Measurements from ENCODE around the gene ARMC3. TPM values are rescaled to one million over a fixed set of nuclear protein-coding genes. Genes with fewer than 3 reads are reported as not detected.

Gene ARMC3
- total RNA-seq, 1 donor from 2014 or later, result not detected

DNA sequence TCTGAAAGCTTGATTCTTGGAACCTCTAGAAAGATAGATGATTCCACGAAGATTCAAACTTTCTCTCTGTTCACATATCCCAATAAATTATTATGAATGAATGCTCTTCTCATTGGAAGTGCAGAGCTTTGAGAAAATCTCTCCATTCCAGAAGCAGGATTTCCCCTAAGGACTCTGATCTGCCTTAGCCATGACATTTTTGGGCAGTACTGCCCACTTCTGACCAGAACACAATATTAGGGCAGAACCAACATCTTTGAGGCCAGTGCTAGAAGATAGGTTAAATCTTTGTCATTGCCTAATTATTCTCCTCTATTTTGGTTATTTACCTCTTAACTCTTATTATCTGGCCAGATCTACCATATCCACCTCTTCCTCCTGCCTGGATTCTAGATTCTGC, 49.9 kb downstream of the ARMC3 start:
- Histone ChIP-seq H3K27ac (replicated peaks) (no peak overlapping the region), H3K9me3 (replicated peaks) (no peaks in the 10 kb centered on the region), H3K36me3 (no peaks in the 10 kb centered on the region), H3K4me3 (no peak overlapping the region), H3K4me1 (no peaks in the 10 kb centered on the region), H3K27me3 (ENCODE audit: low read depth) (no peaks in the 10 kb centered on the region)
- no peak for DNase-seq
- TF ChIP-seq, protein P1, sequence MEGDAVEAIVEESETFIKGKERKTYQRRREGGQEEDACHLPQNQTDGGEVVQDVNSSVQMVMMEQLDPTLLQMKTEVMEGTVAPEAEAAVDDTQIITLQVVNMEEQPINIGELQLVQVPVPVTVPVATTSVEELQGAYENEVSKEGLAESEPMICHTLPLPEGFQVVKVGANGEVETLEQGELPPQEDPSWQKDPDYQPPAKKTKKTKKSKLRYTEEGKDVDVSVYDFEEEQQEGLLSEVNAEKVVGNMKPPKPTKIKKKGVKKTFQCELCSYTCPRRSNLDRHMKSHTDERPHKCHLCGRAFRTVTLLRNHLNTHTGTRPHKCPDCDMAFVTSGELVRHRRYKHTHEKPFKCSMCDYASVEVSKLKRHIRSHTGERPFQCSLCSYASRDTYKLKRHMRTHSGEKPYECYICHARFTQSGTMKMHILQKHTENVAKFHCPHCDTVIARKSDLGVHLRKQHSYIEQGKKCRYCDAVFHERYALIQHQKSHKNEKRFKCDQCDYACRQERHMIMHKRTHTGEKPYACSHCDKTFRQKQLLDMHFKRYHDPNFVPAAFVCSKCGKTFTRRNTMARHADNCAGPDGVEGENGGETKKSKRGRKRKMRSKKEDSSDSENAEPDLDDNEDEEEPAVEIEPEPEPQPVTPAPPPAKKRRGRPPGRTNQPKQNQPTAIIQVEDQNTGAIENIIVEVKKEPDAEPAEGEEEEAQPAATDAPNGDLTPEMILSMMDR (IDR thresholded peaks at IDR 0.05; ENCODE audit: borderline replicate concordance), result no peak
- intact Hi-C loops (cut with micrococcal nuclease), result no loop called here

DNA sequence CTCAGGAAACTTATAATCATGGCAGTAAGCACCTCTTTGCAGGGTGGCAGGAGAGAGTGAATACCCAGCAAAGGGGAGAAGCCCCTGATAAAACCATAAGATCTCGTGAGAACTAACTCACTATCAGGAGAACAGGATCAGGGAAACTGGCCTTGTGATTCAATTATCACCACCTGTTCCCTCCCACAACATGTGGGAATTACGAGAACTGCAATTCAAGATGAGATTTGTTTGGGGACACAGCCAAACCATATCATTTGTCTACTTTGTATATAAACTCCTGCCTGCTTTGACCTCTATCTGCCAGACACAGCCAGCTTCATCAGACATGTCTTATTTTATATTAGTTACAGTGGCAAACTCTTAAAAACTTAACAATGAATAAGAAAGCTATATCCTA, 50.4 kb downstream of the ARMC3 start:
- Histone ChIP-seq H3K4me3 (no peak overlapping the region), H3K27ac (replicated peaks) (no peak overlapping the region), H3K9me3 (replicated peaks) (no peaks in the 10 kb centered on the region), H3K27me3 (ENCODE audit: low read depth) (no peaks in the 10 kb centered on the region), H3K4me1 (no peaks in the 10 kb centered on the region), H3K36me3 (no peaks in the 10 kb centered on the region)
- TF ChIP-seq, protein P1 (IDR thresholded peaks at IDR 0.05; ENCODE audit: borderline replicate concordance), result no peak
- intact Hi-C loops (cut with micrococcal nuclease), result no loop called here
- no peak for DNase-seq

DNA sequence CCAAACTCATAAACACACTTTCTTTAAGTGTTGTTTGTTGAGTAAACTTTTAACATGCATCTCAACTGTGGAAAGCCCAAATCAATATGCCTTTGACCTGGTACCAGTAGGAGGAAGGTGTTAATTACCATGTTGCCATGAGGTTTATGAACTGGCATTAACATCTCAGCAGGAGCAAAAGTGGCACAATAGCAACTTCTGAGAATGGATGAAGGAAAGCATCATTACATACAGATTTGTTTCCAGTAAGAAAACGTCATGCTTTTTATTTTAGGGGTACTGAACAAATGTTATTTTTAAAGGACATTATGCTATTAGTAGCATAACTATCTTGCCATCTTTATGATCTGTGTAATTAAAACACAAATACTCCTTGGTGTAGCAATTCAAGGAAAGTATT, 51.1 kb downstream of the ARMC3 start:
- Histone ChIP-seq H3K36me3 (no peaks in the 10 kb centered on the region), H3K27me3 (ENCODE audit: low read depth) (no peaks in the 10 kb centered on the region), H3K4me1 (no peaks in the 10 kb centered on the region), H3K27ac (replicated peaks) (no peak overlapping the region), H3K9me3 (replicated peaks) (no peaks in the 10 kb centered on the region), H3K4me3 (no peak overlapping the region)
- intact Hi-C loops (cut with micrococcal nuclease), result no loop called here
- no peak for DNase-seq
- TF ChIP-seq, protein P1 (IDR thresholded peaks at IDR 0.05; ENCODE audit: borderline replicate concordance), result no peak

- Histone ChIP-seq H3K4me1 (no peaks in the 10 kb centered on the region), H3K9me3 (replicated peaks) (no peaks in the 10 kb centered on the region), H3K36me3 (no peaks in the 10 kb centered on the region), H3K27ac (replicated peaks) (no peak overlapping the region), H3K27me3 (ENCODE audit: low read depth) (no peaks in the 10 kb centered on the region), H3K4me3 (no peak overlapping the region)
- intact Hi-C loops (cut with micrococcal nuclease), result loop anchor here (10.0 kb wide), 1 partner anchor 406 kb away; no protein-coding TSS in a partner anchor
- TF ChIP-seq, protein P1 (IDR thresholded peaks at IDR 0.05; ENCODE audit: borderline replicate concordance), result no peak
- DNase-seq, result no peak
Observed at GRCh38 chr10:22980822-22981221, 53.0 kb downstream of the ARMC3 start.

- H3K9me3 ChIP-seq (replicated peaks), result no peaks in the 10 kb centered on the region
- TF ChIP-seq, protein P1 (IDR thresholded peaks at IDR 0.05; ENCODE audit: borderline replicate concordance), result no peak
- H3K4me3 ChIP-seq, result no peak overlapping the region
- intact Hi-C loops (cut with micrococcal nuclease), result loop anchor here (10.0 kb wide), 1 partner anchor 409 kb away; no protein-coding TSS in a partner anchor
- no peaks in the 10 kb centered on the region for H3K27me3 ChIP-seq (ENCODE audit: low read depth)
- no peak overlapping the region for H3K27ac ChIP-seq (replicated peaks)
- no peaks in the 10 kb centered on the region for H3K36me3 ChIP-seq
- no peak for DNase-seq
- H3K4me1 ChIP-seq, result peaks cover 7% of the 10 kb centered on the region
Observed at GRCh38 chr10:22984066-22984465, 56.2 kb downstream of the ARMC3 start.

Measured in left ventricle myocardium inferior (tissue), 1 donor.